ENCODE measurements around the gene SH3RF3.

The SH3RF3 gene

DNA sequence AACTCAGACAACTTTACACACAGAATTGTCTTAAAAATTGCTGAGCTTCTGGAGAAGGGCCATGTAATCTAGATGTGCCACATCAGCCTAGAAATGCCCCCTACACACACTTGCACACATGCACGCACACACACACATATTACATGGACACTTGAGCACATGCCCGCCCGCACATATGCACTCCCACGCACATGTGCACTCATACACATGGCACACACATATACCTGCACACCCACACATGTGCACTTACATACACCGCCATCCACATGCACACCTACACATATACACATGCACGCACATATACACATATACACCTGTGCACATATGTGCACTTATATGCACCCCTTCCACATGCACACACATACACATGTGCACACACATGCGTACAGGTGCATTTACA lies 271.1 kb downstream of the SH3RF3 start:
- Histone ChIP-seq H3K4me1 (ENCODE audit: control insufficient read depth, insufficient read depth, low read length) (no peaks in the 10 kb centered on the region), H3K9ac (ENCODE audit: low read depth, low read length) (no peak overlapping the region), H3K36me3 (ENCODE audit: insufficient read depth, low read length) (peaks cover 45% of the 10 kb centered on the region), H3K27me3 (ENCODE audit: control insufficient read depth, insufficient read depth, low read length) (no peaks in the 10 kb centered on the region), H3K4me2 (ENCODE audit: low read length) (no peak overlapping the region), H3K9me3 (replicated peaks; ENCODE audit: low read length) (no peaks in the 10 kb centered on the region), H3K4me3 (ENCODE audit: low read length) (no peak overlapping the region)

DNA sequence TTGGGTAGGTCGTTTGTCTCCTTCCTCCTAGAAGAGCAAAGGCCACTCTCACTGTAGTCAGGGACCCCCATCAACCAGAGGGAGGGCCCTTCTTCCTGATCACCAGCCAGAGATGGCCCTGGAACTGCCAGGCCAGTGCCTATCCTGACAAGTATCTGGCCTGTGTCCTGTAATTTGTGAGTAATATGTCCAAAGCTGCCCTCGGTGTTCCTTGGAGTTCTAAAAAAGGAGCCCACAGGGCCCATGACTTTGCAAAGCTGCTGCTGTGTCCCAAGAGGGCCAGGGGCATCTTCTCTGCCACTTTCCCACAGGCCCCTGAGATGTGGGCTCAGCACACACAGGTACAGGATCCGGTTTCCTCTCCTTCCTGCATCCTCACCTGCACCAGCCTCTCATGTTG lies 272.4 kb downstream of the SH3RF3 start:
- Histone ChIP-seq H3K4me1 (ENCODE audit: control insufficient read depth, insufficient read depth, low read length) (no peaks in the 10 kb centered on the region), H3K27me3 (ENCODE audit: control insufficient read depth, insufficient read depth, low read length) (no peaks in the 10 kb centered on the region), H3K36me3 (ENCODE audit: insufficient read depth, low read length) (peaks cover 43% of the 10 kb centered on the region), H3K4me2 (ENCODE audit: low read length) (no peak overlapping the region), H3K4me3 (ENCODE audit: low read length) (no peak overlapping the region), H3K9me3 (replicated peaks; ENCODE audit: low read length) (no peaks in the 10 kb centered on the region), H3K9ac (ENCODE audit: low read depth, low read length) (no peak overlapping the region)

DNA sequence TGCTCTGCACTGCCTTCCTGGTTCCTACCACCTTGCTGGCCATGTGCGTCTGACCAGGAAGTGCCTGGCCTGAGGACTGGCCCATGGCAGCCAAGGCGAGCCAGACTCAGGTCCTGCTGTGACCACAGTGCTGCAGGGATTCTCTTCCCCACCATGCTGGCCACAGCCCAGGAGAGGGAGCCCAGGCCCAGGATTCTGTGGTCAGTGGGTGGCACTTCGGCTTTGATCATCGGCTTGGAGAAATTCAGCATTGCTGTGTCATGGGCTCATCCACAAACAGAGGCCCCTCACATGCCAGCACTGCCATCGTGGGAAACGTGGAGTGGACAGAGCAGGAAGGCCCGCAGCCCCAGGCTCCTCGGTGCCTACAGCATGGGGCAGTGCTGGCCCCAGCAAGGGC lies 273.2 kb downstream of the SH3RF3 start:
- H3K4me2 ChIP-seq (ENCODE audit: low read length): no peak overlapping the region

DNA sequence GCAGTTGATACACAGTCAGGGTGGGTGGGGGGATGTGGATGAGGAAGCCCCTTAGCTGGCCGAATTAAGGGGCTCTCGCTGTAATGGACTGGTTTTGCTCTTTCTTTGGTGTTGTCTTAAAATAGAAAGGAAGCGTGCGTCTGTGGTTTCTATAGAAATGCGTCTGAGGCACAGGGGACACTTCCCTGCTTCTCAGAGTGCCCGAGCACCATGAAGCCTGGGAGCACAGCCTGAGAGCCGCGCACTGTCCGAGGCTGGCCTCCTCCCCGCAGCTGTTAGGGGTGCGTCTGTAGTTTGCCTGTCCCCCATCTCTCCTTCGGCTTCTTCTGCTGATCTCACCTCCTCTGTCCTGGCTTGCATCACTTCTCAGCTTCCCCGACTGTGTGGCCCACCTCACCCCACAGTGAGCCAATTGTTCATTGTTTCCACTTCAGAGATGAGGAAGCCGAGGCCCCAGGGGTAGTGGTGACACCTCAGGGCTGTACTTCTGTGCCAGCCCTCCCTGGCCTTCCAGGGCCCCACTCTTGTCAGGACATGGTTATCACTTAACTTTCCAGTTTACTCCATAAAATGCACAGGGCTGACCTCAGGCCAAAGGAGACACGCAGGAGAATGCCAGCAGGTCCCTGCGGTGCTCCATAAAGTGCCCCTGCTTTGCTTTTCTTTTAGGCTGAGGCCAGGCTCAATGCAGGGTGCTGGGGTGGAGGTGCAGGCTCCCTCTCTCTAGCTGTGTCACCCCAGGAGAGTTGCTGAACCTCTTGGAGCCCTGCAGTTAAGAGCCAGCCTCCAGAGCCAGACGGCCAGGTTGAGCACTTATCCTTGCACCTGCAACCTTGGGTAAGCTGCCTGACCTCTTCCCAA lies 274.2 kb downstream of the SH3RF3 start:
- Histone ChIP-seq H3K4me1 (ENCODE audit: control insufficient read depth, insufficient read depth, low read length) (peaks cover 2% of the 10 kb centered on the region), H3K27me3 (ENCODE audit: control insufficient read depth, insufficient read depth, low read length) (no peaks in the 10 kb centered on the region), H3K9me3 (replicated peaks; ENCODE audit: low read length) (no peaks in the 10 kb centered on the region), H3K4me2 (ENCODE audit: low read length) (no peak overlapping the region), H3K36me3 (ENCODE audit: insufficient read depth, low read length) (peaks cover 44% of the 10 kb centered on the region), H3K9ac (ENCODE audit: low read depth, low read length) (no peak overlapping the region), H3K4me3 (ENCODE audit: low read length) (no peak overlapping the region)

More for the DNA sequence above, 273.2 kb downstream of the SH3RF3 start:
- Histone ChIP-seq H3K9me3 (replicated peaks; ENCODE audit: low read length) (no peaks in the 10 kb centered on the region), H3K27me3 (ENCODE audit: control insufficient read depth, insufficient read depth, low read length) (no peaks in the 10 kb centered on the region), H3K9ac (ENCODE audit: low read depth, low read length) (no peak overlapping the region), H3K4me1 (ENCODE audit: control insufficient read depth, insufficient read depth, low read length) (peaks cover 2% of the 10 kb centered on the region), H3K4me3 (ENCODE audit: low read length) (no peak overlapping the region), H3K36me3 (ENCODE audit: insufficient read depth, low read length) (peaks cover 49% of the 10 kb centered on the region)

DNA sequence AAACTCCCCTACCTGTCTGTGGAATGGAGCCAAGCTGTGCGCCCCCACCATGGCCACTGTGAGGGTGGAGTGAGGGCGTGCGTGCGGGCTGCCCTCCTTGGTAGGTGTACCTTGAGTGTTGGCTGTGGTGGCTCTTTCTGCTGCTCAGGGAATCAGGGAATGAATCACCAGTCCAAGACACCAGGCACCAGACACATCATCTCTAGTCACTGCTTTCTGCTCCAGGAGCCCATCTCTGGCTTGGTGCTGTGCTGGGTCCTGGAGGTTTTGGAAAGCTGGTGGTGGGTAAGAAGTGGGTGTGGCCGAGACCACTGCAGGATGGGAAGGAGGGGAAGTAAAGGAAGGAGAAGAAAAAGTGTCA lies 274.8 kb downstream of the SH3RF3 start:
- Histone ChIP-seq H3K9me3 (replicated peaks; ENCODE audit: low read length) (no peaks in the 10 kb centered on the region), H3K4me3 (ENCODE audit: low read length) (no peak overlapping the region), H3K36me3 (ENCODE audit: insufficient read depth, low read length) (peaks cover 38% of the 10 kb centered on the region), H3K9ac (ENCODE audit: low read depth, low read length) (no peak overlapping the region), H3K4me2 (ENCODE audit: low read length) (no peak overlapping the region), H3K4me1 (ENCODE audit: control insufficient read depth, insufficient read depth, low read length) (peaks cover 3% of the 10 kb centered on the region), H3K27me3 (ENCODE audit: control insufficient read depth, insufficient read depth, low read length) (no peaks in the 10 kb centered on the region)

DNA sequence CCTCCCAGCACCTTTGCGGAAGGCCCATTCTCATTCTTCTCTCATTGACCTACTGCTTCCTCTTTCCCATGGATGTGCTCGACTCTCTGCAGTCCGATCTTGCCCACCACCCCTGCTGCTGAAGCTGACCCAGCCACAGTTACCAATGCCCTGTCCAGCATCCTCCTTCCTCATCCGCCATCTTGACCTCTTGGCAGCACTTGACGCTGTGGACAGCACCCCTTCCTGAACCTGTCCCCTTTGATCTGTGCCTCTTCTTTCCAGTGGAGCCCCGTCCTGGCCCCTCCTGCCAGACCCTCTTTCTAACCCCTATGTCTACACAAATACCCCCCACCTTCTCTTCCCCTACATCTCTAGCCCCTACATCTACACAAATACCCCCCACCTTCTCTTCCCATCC lies 275.7 kb downstream of the SH3RF3 start:
- peaks cover 30% of the 10 kb centered on the region for H3K36me3 ChIP-seq (ENCODE audit: insufficient read depth, low read length)
- H3K27me3 ChIP-seq (ENCODE audit: control insufficient read depth, insufficient read depth, low read length): no peaks in the 10 kb centered on the region
- peaks cover 12% of the 10 kb centered on the region for H3K4me1 ChIP-seq (ENCODE audit: control insufficient read depth, insufficient read depth, low read length)
- H3K4me2 ChIP-seq (ENCODE audit: low read length): no peak overlapping the region
- no peaks in the 10 kb centered on the region for H3K9me3 ChIP-seq (replicated peaks; ENCODE audit: low read length)
- no peak overlapping the region for H3K4me3 ChIP-seq (ENCODE audit: low read length)
- H3K9ac ChIP-seq (ENCODE audit: low read depth, low read length): no peak overlapping the region

DNA sequence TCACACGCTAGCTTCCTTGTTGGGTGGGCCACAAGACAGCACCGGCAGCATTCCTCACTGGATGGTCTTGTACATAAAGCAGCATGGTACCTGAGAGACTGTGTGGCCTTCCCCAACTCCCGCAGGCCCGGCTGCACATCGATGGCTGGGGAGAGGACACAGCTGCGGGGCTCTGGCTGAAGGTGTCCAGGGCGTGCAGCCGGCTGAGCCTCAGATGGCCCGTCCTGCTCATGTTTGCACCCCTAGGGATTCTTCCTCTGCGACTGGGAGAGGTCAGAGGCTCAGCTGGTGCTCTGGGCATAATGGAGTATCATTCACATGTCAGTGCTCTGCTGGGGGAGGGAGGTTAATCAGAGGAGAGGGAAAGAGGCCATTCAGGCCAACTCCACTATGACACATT lies 276.9 kb downstream of the SH3RF3 start:
- H3K9me3 ChIP-seq (replicated peaks; ENCODE audit: low read length): no peaks in the 10 kb centered on the region
- H3K4me3 ChIP-seq (ENCODE audit: low read length): no peak overlapping the region
- H3K27me3 ChIP-seq (ENCODE audit: control insufficient read depth, insufficient read depth, low read length): no peaks in the 10 kb centered on the region
- peaks cover 13% of the 10 kb centered on the region for H3K4me1 ChIP-seq (ENCODE audit: control insufficient read depth, insufficient read depth, low read length)
- no peak overlapping the region for H3K9ac ChIP-seq (ENCODE audit: low read depth, low read length)
- H3K4me2 ChIP-seq (ENCODE audit: low read length): no peak overlapping the region
- peaks cover 20% of the 10 kb centered on the region for H3K36me3 ChIP-seq (ENCODE audit: insufficient read depth, low read length)

DNA sequence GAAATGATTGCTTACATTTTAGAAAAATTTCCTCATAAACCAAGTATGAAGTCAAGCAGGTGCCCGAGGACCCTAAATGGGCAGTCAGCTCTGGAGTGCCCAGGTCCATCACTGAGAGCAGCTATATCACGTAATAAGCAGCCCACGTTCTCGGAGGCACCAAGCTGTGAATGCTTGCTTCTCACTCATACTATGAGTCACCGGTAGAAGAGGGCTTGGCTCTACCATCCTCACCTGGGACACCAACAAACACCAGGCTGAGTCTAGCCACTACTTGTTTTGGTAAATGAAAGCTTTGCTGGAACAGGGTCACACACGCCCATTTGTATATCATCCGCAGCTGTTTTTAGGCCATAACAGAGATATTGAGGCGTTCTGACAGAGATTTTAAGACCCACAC lies 277.3 kb downstream of the SH3RF3 start:
- Histone ChIP-seq H3K27me3 (ENCODE audit: control insufficient read depth, insufficient read depth, low read length) (no peaks in the 10 kb centered on the region), H3K9ac (ENCODE audit: low read depth, low read length) (no peak overlapping the region), H3K4me3 (ENCODE audit: low read length) (no peak overlapping the region), H3K36me3 (ENCODE audit: insufficient read depth, low read length) (peaks cover 24% of the 10 kb centered on the region), H3K9me3 (replicated peaks; ENCODE audit: low read length) (no peaks in the 10 kb centered on the region), H3K4me1 (ENCODE audit: control insufficient read depth, insufficient read depth, low read length) (peaks cover 13% of the 10 kb centered on the region), H3K4me2 (ENCODE audit: low read length) (no peak overlapping the region)

DNA sequence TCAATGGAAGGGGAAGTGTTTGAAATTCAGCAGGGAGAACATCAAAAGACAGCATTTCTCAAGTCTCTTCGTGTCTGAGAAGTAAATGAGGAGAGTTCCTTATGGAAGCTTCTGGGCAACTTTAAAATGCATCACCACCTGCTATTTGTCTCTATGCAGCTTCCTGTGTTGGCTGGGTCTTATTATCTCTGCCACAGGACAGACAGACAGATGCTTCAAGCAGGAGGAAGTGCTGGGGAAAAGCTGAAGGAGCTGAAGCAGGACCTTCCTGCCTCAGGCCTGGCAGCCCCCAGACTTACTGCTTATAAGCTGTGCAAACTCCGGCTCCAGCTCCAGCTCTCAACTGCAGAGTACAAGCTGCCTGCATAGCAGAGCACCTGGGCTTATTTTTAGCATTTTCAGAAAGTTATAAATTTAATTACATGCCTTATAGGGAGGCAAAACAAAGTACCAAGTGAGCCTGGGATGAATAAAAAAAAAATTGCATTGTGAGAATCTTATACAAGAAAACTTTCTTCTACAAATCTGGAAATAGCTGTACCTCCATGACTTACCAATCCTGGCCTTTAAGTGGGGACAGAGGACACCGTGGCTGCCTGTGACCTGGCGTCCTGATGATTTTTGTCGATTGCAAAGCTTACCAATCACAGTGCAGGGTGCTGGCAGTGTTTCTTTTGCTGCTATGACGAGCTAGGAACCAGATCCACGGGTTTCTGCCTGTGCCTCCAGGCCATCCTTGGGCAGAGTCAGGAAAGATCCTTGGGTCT lies 278.5 kb downstream of the SH3RF3 start:
- Histone ChIP-seq H3K9me3 (replicated peaks; ENCODE audit: low read length) (no peaks in the 10 kb centered on the region), H3K9ac (ENCODE audit: low read depth, low read length) (no peak overlapping the region), H3K4me3 (ENCODE audit: low read length) (no peak overlapping the region), H3K36me3 (ENCODE audit: insufficient read depth, low read length) (peaks cover 25% of the 10 kb centered on the region), H3K4me1 (ENCODE audit: control insufficient read depth, insufficient read depth, low read length) (peaks cover 13% of the 10 kb centered on the region), H3K4me2 (ENCODE audit: low read length) (no peak overlapping the region), H3K27me3 (ENCODE audit: control insufficient read depth, insufficient read depth, low read length) (no peaks in the 10 kb centered on the region)

DNA sequence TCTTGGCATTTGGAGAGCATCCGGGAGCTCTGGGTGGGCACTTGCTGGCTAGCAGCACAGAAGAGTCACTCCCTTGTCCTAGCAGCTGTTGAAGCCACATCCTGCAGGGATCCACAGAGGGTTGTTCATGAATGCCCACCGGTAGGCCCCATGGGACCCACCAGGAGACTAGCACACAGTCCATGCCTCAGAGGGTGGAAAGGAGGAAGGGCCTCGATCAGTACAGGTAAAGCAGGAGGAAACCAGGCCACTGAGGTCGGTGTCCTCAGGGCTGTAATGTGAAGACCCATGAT lies 279.0 kb downstream of the SH3RF3 start:
- peaks cover 25% of the 10 kb centered on the region for H3K36me3 ChIP-seq (ENCODE audit: insufficient read depth, low read length)
- peaks cover 13% of the 10 kb centered on the region for H3K4me1 ChIP-seq (ENCODE audit: control insufficient read depth, insufficient read depth, low read length)
- H3K27me3 ChIP-seq (ENCODE audit: control insufficient read depth, insufficient read depth, low read length): no peaks in the 10 kb centered on the region
- H3K9me3 ChIP-seq (replicated peaks; ENCODE audit: low read length): no peaks in the 10 kb centered on the region
- H3K4me3 ChIP-seq (ENCODE audit: low read length): no peak overlapping the region
- no peak overlapping the region for H3K9ac ChIP-seq (ENCODE audit: low read depth, low read length)
- no peak overlapping the region for H3K4me2 ChIP-seq (ENCODE audit: low read length)

DNA sequence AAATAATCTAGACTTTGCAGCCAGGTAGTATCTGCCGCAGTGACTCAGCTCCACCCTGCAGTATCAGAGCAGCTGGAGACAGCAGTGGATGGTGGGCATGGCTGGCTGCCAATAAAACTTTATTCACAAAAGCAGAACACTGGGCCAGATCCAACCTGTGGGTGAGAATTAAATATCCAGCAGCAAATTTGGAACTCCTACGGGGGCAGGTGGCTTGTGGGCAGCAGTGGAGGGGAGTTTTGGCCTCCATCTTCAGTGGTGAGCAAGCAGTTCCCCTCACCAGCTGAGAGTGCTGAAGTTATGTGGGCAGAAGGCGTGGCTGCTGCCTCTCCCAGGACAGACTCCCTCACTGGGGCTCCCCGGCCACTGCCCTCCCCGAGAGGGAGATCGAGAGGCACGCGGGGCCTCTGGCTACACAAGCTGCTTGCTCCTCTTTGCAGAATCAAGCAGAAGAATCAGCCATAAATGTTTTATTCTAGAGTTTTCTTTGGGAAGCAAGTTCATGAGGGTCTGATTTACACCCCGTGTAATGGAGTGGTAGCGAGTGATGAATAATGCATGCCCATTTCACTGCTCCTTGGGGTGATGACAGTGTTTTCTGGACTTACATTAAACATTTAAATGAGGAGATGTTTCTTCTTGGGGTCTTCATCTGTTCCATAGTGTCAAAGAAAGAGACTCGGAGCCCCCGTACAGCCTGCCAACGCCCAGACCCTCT lies 280.5 kb downstream of the SH3RF3 start:
- Histone ChIP-seq H3K4me2 (ENCODE audit: low read length) (no peak overlapping the region), H3K9ac (ENCODE audit: low read depth, low read length) (no peak overlapping the region), H3K4me1 (ENCODE audit: control insufficient read depth, insufficient read depth, low read length) (peaks cover 13% of the 10 kb centered on the region), H3K4me3 (ENCODE audit: low read length) (no peak overlapping the region), H3K27me3 (ENCODE audit: control insufficient read depth, insufficient read depth, low read length) (no peaks in the 10 kb centered on the region), H3K36me3 (ENCODE audit: insufficient read depth, low read length) (peaks cover 36% of the 10 kb centered on the region), H3K9me3 (replicated peaks; ENCODE audit: low read length) (no peaks in the 10 kb centered on the region)

Data from skeletal muscle satellite cell (primary cell).